GM18907 (cell line): ENCODE measurements around the gene XPA.
A peak's percentile ranks its signal among the peaks of the same experiment; 100 is the strongest.

Experiments used
- ATAC-seq: cut with Tn5 transposase; IDR thresholded peaks from one replicate; pipeline ENCODE4 v1.9.1; 2021; ENCODE audit warnings: mild to moderate bottlenecking, moderate library complexity; ENCODE audit not compliant: unreplicated experiment

Gene XPA

GRCh38 chr9:97659771-97660170 lies 37.4 kb downstream of the XPA start:
- no peak for ATAC-seq

GRCh38 chr9:97658707-97659106 lies 38.4 kb downstream of the XPA start:
- ATAC-seq: no peak

GRCh38 chr9:97651646-97652045 lies 45.5 kb downstream of the XPA start:
- ATAC-seq: no peak

GRCh38 chr9:97647996-97648395 lies 49.1 kb downstream of the XPA start:
- no peak for ATAC-seq

- no peak for ATAC-seq
These were observed 51.4 kb downstream of the XPA start for GRCh38 chr9:97645720-97646119.

- no peak for ATAC-seq
These were observed 56.8 kb downstream of the XPA start for GRCh38 chr9:97640325-97640724.

GRCh38 chr9:97638666-97639065 lies 58.5 kb downstream of the XPA start:
- ATAC-seq: no peak

GRCh38 chr9:97636903-97637302 lies 60.2 kb downstream of the XPA start:
- ATAC-seq: no peak

GRCh38 chr9:97635026-97635425 lies 62.1 kb downstream of the XPA start:
- no peak for ATAC-seq

- ATAC-seq: peak; percentile 2
These were observed 63.2 kb downstream of the XPA start for GRCh38 chr9:97633859-97634490.

GRCh38 chr9:97632985-97633858 lies 63.9 kb downstream of the XPA start, which contains the start of the genes NCBP1 and TSTD2:
TSS of gene NCBP1 (plus strand) at chr9:97633821. CDS start at chr9:97633882, 61 bp downstream.
TSS of gene TSTD2 (minus strand) at chr9:97633368. CDS start at chr9:97627562, 5,806 bp downstream.
- peak; percentile 87 for ATAC-seq

- ATAC-seq: peak; percentile 20
These were observed 64.7 kb downstream of the XPA start for GRCh38 chr9:97632248-97632984.

- ATAC-seq: no peak
These were observed 66.5 kb downstream of the XPA start for GRCh38 chr9:97630591-97630990.

- no peak for ATAC-seq
These were observed 68.0 kb downstream of the XPA start for GRCh38 chr9:97629156-97629555.

- no peak for ATAC-seq
These were observed 68.5 kb downstream of the XPA start for GRCh38 chr9:97628668-97629067.

- ATAC-seq: no peak
These were observed 69.5 kb downstream of the XPA start for GRCh38 chr9:97627624-97628023.

- no peak for ATAC-seq
These were observed 71.5 kb downstream of the XPA start for GRCh38 chr9:97625620-97626019.
